GM15510 (cell line): ENCODE results near the gene TSPEAR.

Experiments
- POLR2A ChIP-seq: IDR thresholded peaks from 3 replicates; pipeline ENCODE4 v1.6.1; 2011; ENCODE audit warnings: borderline replicate concordance; ENCODE audit not compliant: insufficient read length; ENCODE audit errors: extremely low read depth

The TSPEAR gene

DNA sequence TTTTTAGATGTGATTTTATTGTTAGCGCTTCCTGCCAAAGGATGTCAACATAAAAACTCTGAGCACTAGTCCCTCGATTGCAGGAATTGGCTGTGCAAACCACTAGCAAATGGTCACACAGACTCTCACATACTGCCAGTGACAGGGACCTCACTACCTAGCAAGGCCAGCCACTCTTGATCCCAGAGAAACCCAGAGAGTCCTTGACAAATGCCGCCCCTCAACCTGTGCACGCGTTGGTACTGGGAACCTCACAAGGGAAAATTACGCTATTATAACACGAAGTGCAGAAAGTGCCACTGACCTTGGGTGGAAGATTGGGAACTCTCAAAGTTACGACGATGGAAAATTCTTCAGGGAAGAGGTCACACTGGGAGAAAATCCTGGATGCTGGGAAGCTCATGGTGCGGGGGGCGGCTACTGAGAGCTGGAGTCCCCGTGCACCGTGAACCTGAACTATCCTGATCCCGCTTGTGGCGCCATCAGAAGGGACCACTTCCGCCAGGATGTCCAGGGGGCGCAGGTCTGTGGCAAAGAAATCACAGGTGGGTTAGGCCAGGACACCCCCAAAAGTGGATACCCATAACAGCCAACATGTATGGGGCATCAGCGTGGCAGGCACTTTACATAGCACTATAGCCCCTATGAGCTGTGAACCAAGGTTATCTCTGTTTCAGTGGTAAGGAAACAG lies 143.7 kb downstream of the TSPEAR start:
- TF ChIP-seq POLR2A = no peak

DNA sequence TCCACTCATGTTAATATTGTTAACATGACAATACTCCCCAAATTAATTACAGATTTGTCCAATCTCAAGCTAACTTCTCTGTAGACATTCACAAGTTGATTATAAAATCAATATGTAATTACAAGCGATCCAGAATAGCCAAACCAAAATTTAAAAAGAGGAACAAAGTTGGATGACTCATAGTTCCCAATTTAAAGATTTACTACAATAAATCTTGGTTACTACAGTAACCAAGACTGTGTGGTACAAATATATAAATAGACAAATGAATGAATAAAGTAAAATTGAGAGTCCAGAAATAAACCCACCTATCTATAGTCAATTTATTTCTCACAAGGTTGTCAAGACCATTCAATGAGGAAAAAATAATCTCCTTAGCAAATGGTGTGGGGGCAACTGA lies 145.0 kb downstream of the TSPEAR start:
- no peak for TF ChIP-seq POLR2A

DNA sequence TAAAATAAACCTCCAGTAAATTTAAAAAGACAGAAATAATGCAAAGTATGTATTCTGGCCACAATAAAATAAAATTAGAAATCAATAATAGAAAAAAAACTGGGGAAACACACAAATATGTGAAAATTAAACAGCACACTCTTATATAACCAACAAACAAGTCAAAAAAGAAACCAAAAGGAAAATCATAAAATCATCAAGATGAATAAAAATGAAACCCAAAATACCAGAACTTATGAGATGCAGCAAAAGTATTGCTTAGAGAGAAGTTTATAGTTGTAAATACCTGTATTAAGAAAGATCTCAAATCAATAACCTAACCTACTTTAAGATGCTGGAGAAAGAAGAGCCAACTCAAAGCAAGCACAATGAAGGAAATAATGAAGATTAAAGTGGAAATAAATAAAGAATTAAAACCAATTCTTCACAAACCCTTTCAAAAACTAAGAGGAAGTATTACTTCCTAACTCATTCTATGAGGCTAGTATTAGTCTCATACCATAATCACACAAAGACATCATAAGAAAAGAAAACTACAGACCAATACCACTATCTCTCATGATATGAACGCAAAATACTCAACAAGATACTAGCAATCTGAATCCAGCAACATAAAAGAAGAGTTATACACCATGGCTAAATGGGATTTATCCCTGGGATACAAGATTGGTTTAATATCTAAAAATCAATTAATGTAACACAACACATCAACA lies 146.3 kb downstream of the TSPEAR start:
- no peak for TF ChIP-seq POLR2A

DNA sequence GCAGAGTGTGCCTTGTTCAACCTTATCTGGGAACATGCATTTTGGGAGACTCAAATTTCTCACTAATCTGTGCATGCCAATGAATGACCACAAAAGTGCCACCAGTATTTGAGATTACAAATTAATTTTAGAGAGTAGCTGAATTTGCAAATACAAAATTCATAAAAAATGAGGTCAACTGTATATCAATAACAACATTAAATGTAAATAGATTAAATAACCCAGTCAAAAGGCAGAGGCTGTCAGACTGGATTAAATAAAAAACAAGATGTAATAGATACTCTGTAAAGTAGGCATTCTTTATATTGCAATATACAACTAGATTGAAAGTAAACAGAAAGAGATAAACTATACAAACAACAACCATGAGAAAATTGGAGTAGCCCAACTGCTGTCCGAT lies 147.3 kb downstream of the TSPEAR start:
- no peak for TF ChIP-seq POLR2A

DNA sequence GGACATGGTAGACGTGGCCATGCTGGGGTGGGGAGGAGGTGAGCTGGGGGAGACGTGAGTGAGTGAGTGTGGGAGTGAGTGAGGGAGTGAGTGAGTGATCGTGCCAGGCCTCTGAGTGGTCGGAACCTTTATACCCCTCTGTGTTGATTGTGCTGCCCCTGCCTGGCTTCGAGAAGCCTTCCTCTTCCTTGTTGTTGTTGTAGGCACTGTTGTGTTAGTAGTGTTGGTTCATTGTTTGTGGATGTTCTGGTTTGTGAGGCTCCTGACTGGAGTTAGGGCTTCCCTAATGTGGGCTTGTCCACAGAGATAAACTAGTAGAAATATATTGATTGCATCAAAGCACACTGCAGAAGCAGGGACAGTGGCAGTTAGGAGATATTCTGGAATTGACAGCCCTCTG lies 152.7 kb downstream of the TSPEAR start, which contains the start of gene KRTAP10-3:
Gene KRTAP10-3 (minus strand): TSS at position 101 of the 400 bp plus-strand sequence. CDS start 80 bp downstream, at position 21.
- TF ChIP-seq POLR2A = no peak

DNA sequence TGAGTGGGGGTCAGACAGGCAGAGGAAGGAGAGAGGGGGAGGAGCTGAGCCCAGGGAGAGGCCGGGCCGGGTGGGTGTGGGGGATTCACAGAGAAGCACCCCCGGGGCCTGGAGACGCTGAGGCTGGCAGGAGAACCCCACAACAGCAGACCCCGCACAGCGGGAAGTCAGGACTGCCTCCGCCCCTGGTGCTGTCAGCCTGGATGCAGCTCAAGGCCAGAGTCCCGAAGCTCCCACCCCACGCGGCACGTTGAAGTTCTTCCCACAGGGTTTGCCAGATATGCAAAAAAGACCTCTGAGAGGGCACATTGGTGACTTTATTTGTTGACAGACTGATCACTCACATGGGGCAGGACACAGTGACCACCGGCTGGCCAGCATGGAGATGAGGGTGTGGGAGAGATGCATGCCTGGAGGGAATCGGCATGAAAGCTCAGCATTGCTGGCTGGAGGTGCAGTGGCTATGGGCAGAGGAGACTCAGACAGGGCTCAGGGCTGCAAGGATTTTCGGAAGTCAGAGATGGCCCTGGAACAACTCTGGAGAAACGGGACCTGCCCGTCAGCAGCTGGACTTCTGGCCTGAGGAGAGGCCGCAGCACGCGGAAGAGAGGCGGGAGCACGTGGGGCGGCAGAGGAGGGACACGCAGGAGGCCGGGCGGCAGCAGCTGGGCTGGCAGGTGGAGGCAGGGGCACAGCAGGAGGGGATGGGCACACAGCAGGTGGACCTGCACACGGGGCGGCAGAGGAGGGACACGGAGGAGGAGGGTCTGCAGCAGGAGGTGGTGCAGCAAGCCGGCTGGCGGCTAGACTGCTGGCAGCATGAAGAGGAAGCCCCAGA lies 153.7 kb downstream of the TSPEAR start:
- TF ChIP-seq POLR2A = no peak

DNA sequence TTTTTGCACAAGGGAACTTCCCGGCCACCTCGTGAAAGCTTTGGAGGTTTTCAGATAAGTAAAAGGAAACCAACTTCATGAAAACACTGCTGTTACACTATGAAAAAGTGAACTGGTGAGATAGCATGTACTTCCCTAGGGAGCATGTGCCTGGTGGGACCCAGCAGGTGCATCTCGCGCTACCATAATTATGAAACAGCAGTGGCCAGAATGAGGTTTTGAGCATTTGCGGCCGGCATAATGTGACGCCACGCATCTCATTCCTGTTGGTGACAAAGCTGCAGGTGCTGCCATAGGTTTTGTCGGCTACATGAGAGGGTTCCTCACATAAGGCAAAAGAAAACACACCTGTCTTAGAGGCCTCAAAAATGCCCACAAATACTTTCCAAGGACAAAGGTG lies 154.5 kb downstream of the TSPEAR start:
- TF ChIP-seq POLR2A = no peak

DNA sequence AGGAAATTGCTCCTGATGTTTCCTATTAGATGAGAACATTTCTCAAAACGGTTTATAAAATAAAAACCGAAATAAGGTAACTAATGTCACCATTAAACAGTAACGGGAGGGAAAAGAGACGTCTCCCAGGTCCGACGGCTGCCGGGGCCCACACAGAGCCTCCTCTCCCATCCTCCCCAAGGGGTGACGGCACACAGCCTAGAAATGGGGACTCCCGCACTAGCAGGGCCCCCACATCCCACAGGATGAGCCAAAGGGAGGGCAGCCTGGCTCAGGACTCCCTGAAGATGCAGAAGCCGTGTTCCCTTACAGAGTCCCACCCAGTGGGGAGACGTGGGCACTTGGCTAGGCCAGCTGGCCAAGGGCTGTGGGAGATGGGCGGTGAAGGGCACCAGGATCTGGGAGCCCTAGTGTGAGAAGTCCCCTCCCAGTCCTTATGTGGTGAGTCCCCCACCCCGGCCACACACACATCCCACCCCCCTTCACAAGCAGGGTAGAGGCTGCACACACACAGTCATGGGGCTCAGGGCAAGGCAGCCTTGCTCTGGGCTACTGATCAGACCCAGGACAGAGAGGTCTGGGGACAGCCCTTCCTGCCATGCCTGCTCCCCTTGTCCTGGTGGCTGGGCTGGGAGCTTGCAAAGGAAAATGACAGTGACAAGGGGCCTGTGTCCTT lies 156.0 kb downstream of the TSPEAR start:
- TF ChIP-seq POLR2A = no peak

DNA sequence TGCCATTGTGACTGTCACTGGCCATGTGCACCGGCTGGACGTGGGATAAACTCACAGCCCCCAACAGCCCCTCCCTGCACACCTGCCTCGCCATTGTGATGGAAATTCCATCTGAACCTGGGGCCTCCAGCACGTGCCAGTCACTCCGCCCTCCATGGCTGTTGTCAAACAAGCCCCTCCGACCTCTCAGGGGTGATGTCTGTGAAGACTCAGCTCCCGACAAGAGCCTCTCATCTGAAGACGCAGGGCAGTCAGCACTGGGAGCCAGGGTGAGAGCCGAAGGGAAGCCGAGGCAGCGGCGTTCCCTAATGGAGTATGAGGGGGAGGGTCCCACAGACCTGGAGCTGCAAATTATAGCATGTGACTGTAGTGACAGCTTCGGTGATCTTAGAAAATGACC lies 158.7 kb downstream of the TSPEAR start:
- TF ChIP-seq POLR2A = no peak

DNA sequence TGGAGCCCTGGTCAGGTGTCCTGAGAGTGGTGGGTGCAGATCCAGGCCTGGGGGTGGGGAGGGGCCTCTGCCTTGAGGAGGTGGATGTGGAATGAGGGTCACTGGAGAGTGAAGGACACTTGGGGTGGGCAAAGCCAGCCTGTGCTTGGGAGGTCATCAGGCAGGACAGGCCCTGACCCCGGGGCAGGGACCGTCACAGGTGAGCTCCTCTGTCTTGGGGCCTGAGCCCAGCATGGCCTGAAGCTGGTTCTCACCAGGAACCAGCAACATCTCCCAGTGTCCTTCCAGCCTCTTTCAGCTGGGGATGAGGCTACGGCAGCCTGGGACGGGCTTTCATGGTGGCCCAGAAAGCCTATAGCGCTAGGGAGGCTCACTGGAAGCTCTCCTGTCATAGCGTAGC lies 159.2 kb downstream of the TSPEAR start:
- no peak for TF ChIP-seq POLR2A

DNA sequence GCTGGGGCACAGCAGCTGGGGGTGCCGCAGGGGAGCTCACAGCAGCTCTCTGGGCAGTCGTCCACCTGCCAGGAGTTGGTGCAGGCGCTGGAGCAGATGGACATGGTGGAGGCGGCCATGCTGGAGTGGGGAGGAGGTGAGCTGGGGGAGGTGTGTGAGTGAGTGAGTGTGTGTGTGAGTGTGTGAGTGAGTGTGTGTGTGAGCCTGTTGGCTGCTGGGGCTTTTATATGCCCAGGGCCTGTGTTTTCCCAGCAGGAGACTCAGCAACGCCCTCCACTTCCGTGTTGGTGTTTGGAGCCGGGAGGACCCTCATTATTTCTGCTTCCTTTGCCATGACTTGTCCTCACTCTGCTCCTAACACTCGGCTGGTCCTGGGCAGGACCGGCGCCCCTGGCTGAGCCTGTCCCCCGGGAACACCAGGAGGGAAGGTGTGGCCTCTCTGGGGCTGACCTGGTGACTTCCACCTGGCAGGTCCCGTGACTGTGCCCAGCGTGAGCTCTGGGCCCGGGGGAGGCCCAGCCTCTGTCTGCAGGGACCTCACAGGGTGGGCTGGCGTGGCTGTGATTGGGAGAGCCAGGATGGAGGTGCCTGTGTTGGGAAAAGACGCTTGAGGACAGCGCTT lies 159.9 kb downstream of the TSPEAR start, which contains the start of gene KRTAP10-2:
Gene KRTAP10-2 (minus strand): TSS at position 166 of the 622 bp plus-strand sequence. CDS start 47 bp downstream, at position 119.
- no peak for TF ChIP-seq POLR2A

DNA sequence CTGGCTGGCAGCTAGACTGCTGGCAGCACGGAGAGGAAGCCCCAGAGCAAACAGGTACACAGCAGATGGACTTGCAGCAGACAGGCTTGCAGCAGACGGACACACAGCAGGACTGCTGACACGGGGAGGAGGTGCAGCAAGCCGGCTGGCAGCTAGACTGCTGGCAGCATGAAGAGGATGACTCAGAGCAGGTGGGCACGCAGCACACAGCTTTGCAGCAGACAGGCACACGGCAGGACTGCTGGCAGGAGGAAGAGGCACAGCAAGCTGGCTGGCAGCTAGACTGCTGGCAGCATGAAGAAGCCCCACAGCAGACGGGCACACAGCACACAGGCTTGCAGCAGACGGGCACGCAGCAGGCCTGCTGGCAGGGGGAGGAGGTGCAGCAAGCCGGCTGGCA lies 160.6 kb downstream of the TSPEAR start:
- no peak for TF ChIP-seq POLR2A

DNA sequence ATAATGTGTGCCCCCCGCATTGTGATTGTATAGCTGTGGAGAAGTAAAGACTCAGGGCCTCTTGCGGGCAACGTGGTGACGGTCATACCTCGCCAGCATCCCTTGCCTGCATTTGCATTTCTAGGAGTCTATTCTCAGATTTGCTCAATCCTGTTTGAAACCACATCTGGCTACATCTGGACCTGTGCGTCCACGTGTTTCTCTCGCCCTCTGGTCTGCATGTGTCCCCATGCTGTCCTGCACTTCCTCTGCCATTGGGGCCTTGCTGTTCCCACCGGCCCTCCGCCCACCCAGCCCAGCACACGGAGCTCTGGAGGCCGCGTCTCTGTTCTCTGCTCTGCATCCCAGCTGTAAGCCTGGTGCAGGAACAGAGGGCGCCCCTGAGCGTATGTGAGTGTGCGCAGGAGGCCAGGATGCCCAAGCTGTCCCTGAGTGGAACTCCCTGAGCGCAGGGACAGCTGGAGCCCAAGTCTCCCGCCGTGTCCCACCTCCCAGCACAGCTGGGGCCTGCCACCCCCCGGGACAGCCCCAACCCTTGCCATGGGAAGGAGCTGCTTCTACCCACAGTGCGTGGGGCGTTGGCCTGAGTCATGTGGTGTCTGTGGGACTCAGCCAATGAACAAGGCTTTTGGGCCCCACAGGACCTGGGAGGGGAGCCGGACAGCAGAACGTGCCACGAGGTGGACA lies 161.7 kb downstream of the TSPEAR start:
- TF ChIP-seq POLR2A = no peak

DNA sequence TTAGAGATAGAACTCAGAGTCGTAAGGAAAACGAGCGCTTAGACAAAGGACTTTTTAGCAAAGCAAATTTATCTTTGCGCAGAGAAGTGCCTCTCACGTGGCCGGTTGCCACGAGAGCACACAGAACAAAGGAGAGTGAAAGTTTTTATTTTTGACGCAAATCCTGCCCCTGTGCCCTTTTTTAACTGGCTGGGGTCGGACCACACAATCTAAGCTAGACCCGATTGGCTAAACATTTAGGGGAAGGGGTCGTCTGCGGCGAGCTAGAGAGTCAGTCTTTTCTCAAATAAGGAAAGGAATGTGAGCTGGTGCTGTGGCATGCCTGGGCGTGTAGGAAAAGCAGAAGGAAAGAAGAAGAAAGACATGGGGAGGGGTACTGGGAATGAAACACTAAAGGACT lies 162.4 kb downstream of the TSPEAR start:
- TF ChIP-seq POLR2A = no peak

DNA sequence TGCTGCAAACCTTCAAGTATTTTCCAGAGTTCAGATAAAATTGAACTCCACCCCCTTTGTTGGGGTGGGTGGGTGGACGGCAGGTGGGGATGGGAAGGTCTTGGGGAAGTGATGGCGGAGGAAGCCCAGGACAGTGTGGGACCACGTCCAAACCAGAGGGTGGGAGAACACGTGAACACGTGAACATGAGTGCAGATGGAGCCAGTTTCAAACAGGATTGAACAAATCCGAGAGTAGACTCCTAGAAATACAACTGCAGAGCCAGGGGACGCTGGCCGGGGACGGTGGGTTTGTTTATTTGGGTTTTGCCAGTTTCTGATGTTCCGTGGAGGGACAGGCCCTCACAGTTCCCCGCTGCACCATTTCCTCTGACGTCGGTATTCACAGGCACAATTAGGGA lies 163.0 kb downstream of the TSPEAR start:
- TF ChIP-seq POLR2A = no peak
